Stimulated activated CD8-positive, alpha-beta memory T cell treated with anti-CD3 and anti-CD28 coated beads, Interleukin-7, amount 100 ng/mL, for 1 hour (primary cell): ENCODE results near the gene MKRN2.

Experiments used
- DNase-seq, 2 donors: peaks; one replicate each; pipeline ENCODE4 v3.0.0-alpha.2; 2020; ENCODE audit warnings: low read depth in 2 of 2

The MKRN2 gene

GRCh38 chr3:12553921-12554391, 2.9 kb upstream of the MKRN2 start:
- no peak for DNase-seq

- no peak for DNase-seq
Measured at GRCh38 chr3:12556314-12556689, 585 bp upstream of the MKRN2 start.

- no peak for DNase-seq
Measured at GRCh38 chr3:12557473-12558100, 700 bp downstream of the MKRN2 start.

- DNase-seq = no peak
Measured at GRCh38 chr3:12558706-12559105, 1.8 kb downstream of the MKRN2 start.

GRCh38 chr3:12559520-12559919, 2.6 kb downstream of the MKRN2 start:
- DNase-seq = no peak

- DNase-seq = no peak
Measured at GRCh38 chr3:12560505-12561190, 3.8 kb downstream of the MKRN2 start.

GRCh38 chr3:12561397-12561796, 4.5 kb downstream of the MKRN2 start:
- no peak for DNase-seq

- DNase-seq = no peak
Measured at GRCh38 chr3:12562451-12562850, 5.6 kb downstream of the MKRN2 start.

- no peak for DNase-seq
Measured at GRCh38 chr3:12566976-12567375, 10.1 kb downstream of the MKRN2 start.

GRCh38 chr3:12568747-12569146, 11.9 kb downstream of the MKRN2 start:
- DNase-seq = no peak

GRCh38 chr3:12569836-12570235, 12.9 kb downstream of the MKRN2 start:
- DNase-seq = no peak

- DNase-seq = no peak
Measured at GRCh38 chr3:12571986-12572385, 15.1 kb downstream of the MKRN2 start.

GRCh38 chr3:12574131-12574530, 17.2 kb downstream of the MKRN2 start:
- DNase-seq = no peak

GRCh38 chr3:12574661-12575060, 17.8 kb downstream of the MKRN2 start:
- DNase-seq = no peak

GRCh38 chr3:12577379-12577778, 20.5 kb downstream of the MKRN2 start:
- DNase-seq = no peak

GRCh38 chr3:12578742-12579141, 21.9 kb downstream of the MKRN2 start:
- DNase-seq = no peak

- no peak for DNase-seq
Measured at GRCh38 chr3:12579456-12579855, 22.6 kb downstream of the MKRN2 start.

GRCh38 chr3:12579905-12580304, 23.0 kb downstream of the MKRN2 start:
- DNase-seq = no peak

GRCh38 chr3:12582730-12583129, 25.8 kb downstream of the MKRN2 start:
- no peak for DNase-seq

GRCh38 chr3:12583280-12583679, 26.4 kb downstream of the MKRN2 start:
- DNase-seq = no peak

GRCh38 chr3:12584083-12584482, 27.2 kb downstream of the MKRN2 start:
- DNase-seq = no peak

- DNase-seq = no peak
Measured at GRCh38 chr3:12585181-12585580, 28.3 kb downstream of the MKRN2 start.

GRCh38 chr3:12585970-12586369, 29.1 kb downstream of the MKRN2 start:
- DNase-seq = no peak

- DNase-seq = no peak
Measured at GRCh38 chr3:12586403-12586802, 29.5 kb downstream of the MKRN2 start.
